K562 (cell line): ENCODE results near the gene B4GALNT3.

Experiments
- MCM2 ChIP-seq: fragments of 450-650 bp; IDR thresholded peaks from 2 replicates; pipeline ENCODE4 v1.6.1; 2017; ENCODE audit warnings: low read depth, mild to moderate bottlenecking
- POLR2G ChIP-seq: fragments of 200-400 bp; formaldehyde crosslinking; IDR thresholded peaks from 2 replicates; pipeline ENCODE4 v1.6.1; 2017; ENCODE audit warnings: low read depth, mild to moderate bottlenecking, antibody characterized with exemption, low read length, moderate library complexity
- PTRF ChIP-seq: fragments of 450-650 bp; IDR thresholded peaks from 2 replicates; pipeline ENCODE4 v1.6.1; 2016; ENCODE audit warnings: mild to moderate bottlenecking, missing genetic modification characterization, missing compliant biosample characterization
- SOX6 ChIP-seq: fragments of 450-650 bp; IDR thresholded peaks from 2 replicates; pipeline ENCODE4 v1.6.1; 2014; ENCODE audit warnings: mild to moderate bottlenecking
- TBP ChIP-seq: optimal IDR thresholded peaks from 2 replicates; pipeline ENCODE3; 2011; ENCODE audit warnings: low read depth, low read length, improper control_type of control experiment
- TCF7L2 ChIP-seq: fragments of 150-350 bp; IDR thresholded peaks from 2 replicates; pipeline ENCODE4 v1.6.1; 2016; ENCODE audit warnings: low read depth, mild to moderate bottlenecking, low read length, moderate library complexity
- ZBTB7A ChIP-seq: IDR thresholded peaks from 2 replicates; pipeline ENCODE4 v1.6.1; 2011; ENCODE audit warnings: low read depth, mild to moderate bottlenecking, low read length, moderate library complexity, borderline replicate concordance; ENCODE audit not compliant: control insufficient read depth
- ZNF217 ChIP-seq: sonication (generic); formaldehyde crosslinking; IDR thresholded peaks from 2 replicates; pipeline ENCODE4 v1.8.0; 2022; ENCODE audit warnings: mild to moderate bottlenecking, missing genetic modification reagents
- ZNF444 ChIP-seq: fragments of 250-450 bp; sonication (Bioruptor Pico); IDR thresholded peaks from 2 replicates; pipeline ENCODE4 v1.4.0; 2020; ENCODE audit warnings: mild to moderate bottlenecking, moderate library complexity
- TF ChIP-seq, protein P1 (sequence below), 3 experiments: IDR thresholded peaks in 2 of 3; conservative IDR thresholded peaks in 1 of 3; 2 replicates each; pipeline ENCODE4 v1.5.1; 2011 to 2012; ENCODE audit warnings: low read length in 3 of 3, mild to moderate bottlenecking in 3 of 3, control low read depth in 2 of 3, improper control_type of control experiment in 1 of 3, inconsistent platforms in 1 of 3, low read depth in 1 of 3, mixed read lengths in 1 of 3, moderate library complexity in 1 of 3; ENCODE audit not compliant: insufficient read depth in 2 of 3
- TF ChIP-seq, protein P2 (sequence below): fragments of 250-450 bp; sonication (Bioruptor Pico); IDR thresholded peaks from 2 replicates; pipeline ENCODE4 v1.5.0; 2020; ENCODE audit warnings: mild to moderate bottlenecking, borderline replicate concordance
- TF ChIP-seq, protein P3 (sequence below): IDR thresholded peaks from 3 replicates; pipeline ENCODE4 v1.6.1; 2011; ENCODE audit warnings: borderline replicate concordance, mild to moderate bottlenecking; ENCODE audit not compliant: insufficient read length, insufficient read depth
- TF ChIP-seq, protein P4 (sequence below): sonication (generic); formaldehyde crosslinking; IDR thresholded peaks from 2 replicates; pipeline ENCODE4 v1.8.1; 2023; ENCODE audit warnings: mild to moderate bottlenecking, missing genetic modification reagents

DNA sequence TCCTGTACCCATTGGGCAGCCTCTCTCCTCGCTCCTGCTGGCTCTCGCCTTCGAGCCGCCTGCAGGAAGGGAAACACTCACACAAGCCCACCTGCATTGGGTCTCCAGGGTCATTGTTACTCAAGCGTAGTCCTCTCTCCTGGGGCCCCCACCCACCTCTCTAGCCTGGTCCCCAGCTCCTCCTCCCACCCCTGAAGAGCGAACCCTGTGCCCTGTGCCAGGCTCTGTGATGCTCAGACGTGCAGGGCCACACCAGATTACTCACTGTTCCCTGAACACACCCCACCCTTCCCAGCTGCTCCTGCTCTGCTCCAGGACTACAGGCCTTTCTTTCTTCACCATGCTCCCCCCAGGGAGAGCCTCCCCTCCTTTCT, 115.4 kb downstream of the B4GALNT3 start:
- TF ChIP-seq ZNF217 (CRISPR knock-in tag) (no peak), TBP (no peak), ZNF444 (CRISPR knock-in tag) (no peak), ZBTB7A (no peak), TCF7L2 (no peak), PTRF (tag) (no peak), SOX6 (no peak), MCM2 (no peak), POLR2G (no peak)
- TF ChIP-seq, protein P1, sequence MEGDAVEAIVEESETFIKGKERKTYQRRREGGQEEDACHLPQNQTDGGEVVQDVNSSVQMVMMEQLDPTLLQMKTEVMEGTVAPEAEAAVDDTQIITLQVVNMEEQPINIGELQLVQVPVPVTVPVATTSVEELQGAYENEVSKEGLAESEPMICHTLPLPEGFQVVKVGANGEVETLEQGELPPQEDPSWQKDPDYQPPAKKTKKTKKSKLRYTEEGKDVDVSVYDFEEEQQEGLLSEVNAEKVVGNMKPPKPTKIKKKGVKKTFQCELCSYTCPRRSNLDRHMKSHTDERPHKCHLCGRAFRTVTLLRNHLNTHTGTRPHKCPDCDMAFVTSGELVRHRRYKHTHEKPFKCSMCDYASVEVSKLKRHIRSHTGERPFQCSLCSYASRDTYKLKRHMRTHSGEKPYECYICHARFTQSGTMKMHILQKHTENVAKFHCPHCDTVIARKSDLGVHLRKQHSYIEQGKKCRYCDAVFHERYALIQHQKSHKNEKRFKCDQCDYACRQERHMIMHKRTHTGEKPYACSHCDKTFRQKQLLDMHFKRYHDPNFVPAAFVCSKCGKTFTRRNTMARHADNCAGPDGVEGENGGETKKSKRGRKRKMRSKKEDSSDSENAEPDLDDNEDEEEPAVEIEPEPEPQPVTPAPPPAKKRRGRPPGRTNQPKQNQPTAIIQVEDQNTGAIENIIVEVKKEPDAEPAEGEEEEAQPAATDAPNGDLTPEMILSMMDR (IDR thresholded peaks at IDR 0.05 in 2 of 3, conservative IDR thresholded peaks at IDR 0.05 in 1 of 3; ENCODE audit: insufficient read depth in 2 of 3, low read depth in 1 of 3, low read length in 3 of 3), result no peak
- TF ChIP-seq, protein P2, sequence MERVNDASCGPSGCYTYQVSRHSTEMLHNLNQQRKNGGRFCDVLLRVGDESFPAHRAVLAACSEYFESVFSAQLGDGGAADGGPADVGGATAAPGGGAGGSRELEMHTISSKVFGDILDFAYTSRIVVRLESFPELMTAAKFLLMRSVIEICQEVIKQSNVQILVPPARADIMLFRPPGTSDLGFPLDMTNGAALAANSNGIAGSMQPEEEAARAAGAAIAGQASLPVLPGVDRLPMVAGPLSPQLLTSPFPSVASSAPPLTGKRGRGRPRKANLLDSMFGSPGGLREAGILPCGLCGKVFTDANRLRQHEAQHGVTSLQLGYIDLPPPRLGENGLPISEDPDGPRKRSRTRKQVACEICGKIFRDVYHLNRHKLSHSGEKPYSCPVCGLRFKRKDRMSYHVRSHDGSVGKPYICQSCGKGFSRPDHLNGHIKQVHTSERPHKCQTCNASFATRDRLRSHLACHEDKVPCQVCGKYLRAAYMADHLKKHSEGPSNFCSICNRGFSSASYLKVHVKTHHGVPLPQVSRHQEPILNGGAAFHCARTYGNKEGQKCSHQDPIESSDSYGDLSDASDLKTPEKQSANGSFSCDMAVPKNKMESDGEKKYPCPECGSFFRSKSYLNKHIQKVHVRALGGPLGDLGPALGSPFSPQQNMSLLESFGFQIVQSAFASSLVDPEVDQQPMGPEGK (CRISPR knock-in tag), result no peak
- TF ChIP-seq, protein P3, sequence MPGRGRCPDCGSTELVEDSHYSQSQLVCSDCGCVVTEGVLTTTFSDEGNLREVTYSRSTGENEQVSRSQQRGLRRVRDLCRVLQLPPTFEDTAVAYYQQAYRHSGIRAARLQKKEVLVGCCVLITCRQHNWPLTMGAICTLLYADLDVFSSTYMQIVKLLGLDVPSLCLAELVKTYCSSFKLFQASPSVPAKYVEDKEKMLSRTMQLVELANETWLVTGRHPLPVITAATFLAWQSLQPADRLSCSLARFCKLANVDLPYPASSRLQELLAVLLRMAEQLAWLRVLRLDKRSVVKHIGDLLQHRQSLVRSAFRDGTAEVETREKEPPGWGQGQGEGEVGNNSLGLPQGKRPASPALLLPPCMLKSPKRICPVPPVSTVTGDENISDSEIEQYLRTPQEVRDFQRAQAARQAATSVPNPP, result no peak
- TF ChIP-seq, protein P4, sequence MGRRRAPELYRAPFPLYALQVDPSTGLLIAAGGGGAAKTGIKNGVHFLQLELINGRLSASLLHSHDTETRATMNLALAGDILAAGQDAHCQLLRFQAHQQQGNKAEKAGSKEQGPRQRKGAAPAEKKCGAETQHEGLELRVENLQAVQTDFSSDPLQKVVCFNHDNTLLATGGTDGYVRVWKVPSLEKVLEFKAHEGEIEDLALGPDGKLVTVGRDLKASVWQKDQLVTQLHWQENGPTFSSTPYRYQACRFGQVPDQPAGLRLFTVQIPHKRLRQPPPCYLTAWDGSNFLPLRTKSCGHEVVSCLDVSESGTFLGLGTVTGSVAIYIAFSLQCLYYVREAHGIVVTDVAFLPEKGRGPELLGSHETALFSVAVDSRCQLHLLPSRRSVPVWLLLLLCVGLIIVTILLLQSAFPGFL, result no peak
